ENCODE results near the gene CENPT.

CENPT gene, protein sequence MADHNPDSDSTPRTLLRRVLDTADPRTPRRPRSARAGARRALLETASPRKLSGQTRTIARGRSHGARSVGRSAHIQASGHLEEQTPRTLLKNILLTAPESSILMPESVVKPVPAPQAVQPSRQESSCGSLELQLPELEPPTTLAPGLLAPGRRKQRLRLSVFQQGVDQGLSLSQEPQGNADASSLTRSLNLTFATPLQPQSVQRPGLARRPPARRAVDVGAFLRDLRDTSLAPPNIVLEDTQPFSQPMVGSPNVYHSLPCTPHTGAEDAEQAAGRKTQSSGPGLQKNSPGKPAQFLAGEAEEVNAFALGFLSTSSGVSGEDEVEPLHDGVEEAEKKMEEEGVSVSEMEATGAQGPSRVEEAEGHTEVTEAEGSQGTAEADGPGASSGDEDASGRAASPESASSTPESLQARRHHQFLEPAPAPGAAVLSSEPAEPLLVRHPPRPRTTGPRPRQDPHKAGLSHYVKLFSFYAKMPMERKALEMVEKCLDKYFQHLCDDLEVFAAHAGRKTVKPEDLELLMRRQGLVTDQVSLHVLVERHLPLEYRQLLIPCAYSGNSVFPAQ

DNA sequence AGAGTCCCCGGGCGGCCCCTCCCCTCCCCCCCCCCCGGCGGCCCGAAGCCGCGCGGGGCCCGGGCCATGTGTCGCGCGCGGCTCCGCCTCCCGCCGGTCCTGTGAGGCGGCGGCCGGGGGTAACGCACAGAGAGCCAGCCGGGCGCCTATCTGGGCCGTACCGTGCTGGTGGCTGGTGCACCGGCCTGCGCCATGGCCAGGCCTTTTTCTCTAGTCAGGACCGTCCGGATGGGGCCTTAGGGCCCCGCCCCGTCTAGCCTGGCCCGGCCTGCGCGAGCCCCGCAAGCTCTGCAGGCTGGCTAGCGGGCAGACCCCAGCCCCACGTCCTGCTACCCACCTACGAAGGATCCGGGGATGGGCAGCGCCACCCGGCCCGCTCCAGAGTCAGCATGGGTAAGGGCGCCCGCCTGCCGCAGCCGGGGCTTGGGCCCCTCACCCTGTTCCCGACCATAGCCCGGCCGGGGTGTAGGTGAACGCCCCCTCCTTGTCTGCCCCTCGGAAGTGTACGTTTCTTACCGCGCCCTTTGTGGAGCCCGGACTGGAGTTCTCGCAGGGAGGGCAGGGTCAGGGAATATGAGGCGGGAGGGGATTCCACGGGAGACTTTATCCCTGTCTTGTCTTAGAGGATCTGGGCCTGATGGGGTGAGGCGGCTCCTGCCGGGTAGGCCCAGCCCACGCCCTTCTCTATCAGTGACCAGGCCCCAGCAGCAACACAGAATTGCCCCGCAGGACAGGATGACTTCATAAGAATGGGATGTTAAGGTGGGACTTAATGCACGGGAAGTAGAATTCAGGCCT lies at the start of gene CENPT:
CENPT (minus strand) TSS at position 630 of the 798 bp plus-strand sequence. CDS start 13,834 bp downstream, outside the sequence.
- intact Hi-C loops (cut with micrococcal nuclease), result loop anchor here (2.0 kb wide), 1 partner anchor 26 kb away; the partner anchor contains the start of gene EDC4
- Mint-ChIP-seq H3K36me3 (ENCODE audit: low read depth) (peaks cover 36% of the 10 kb centered on the region), H3K27me3 (no peaks in the 10 kb centered on the region), H3K4me1 (ENCODE audit: low read depth) (peaks cover 61% of the 10 kb centered on the region), H3K4me3 (peak within 1 kb of the TSS; percentile 84), H3K27ac (peak within 1 kb of the TSS; percentile 88), H3K9me3 (no peaks in the 10 kb centered on the region)

GRCh38 chr16:67897231-67897630 lies 49.7 kb upstream of the CENPT start:
- peaks cover 40% of the 10 kb centered on the region for H3K4me1 Mint-ChIP-seq (ENCODE audit: low read depth)
- no peaks in the 10 kb centered on the region for H3K9me3 Mint-ChIP-seq
- no peaks in the 10 kb centered on the region for H3K27me3 Mint-ChIP-seq
- no peak overlapping the region for H3K27ac Mint-ChIP-seq
- H3K36me3 Mint-ChIP-seq (ENCODE audit: low read depth), result peaks cover 36% of the 10 kb centered on the region
- intact Hi-C loops (cut with micrococcal nuclease), result no loop called here
- H3K4me3 Mint-ChIP-seq, result no peak overlapping the region

GRCh38 chr16:67893743-67894399 lies 46.4 kb upstream of the CENPT start:
- peak overlapping the region; percentile 95 for H3K27ac Mint-ChIP-seq
- intact Hi-C loops (cut with micrococcal nuclease), result no loop called here
- peaks cover 13% of the 10 kb centered on the region for H3K36me3 Mint-ChIP-seq (ENCODE audit: low read depth)
- no peaks in the 10 kb centered on the region for H3K27me3 Mint-ChIP-seq
- peak overlapping the region; percentile 92 for H3K4me3 Mint-ChIP-seq
- H3K4me1 Mint-ChIP-seq (ENCODE audit: low read depth), result peaks cover 40% of the 10 kb centered on the region
- no peaks in the 10 kb centered on the region for H3K9me3 Mint-ChIP-seq

DNA sequence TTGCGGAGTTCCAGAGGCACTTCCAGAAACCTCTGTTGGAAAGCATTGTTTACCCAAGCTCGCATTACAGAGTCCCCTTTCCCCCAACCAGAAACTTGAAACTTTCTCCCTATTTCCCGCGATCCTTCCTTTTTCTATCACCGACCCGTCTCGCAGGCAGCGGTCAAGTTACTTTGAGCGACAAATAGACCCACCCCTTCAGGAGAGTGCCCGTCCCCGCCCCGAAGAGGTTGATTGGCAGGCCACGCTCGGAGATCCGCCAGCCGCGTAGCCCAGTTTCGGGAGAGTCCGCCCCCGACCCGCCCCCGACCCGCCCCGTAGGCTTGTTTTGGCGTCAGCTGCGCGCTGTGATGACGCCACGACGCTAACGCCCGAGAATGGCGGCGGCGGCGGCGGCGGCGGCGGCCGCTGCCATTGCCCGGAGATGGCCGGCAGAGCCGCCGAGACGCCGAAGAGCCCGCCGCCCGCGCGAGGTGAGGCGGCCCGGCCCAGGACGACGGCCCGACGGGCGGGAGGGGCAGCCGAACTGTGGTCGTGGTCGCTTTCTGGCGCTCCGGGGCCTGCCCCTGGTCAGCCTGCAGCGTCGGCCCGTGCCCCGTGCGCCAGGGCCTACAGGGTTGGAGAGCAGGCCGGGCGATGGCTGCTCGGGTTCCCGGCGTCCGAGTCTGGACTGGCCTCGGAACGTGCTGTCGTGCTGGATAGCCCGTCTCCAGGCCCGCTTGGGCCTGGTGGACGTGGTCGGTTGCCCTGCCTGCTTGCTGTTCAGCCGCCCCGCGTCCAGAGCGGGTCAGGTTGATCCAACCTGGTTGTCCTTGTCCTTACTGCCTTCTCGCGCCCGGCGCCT lies 45.6 kb upstream of the CENPT start, which contains the start of gene PSKH1:
PSKH1 (plus strand) TSS at position 356 of the 844 bp plus-strand sequence. CDS start 15,496 bp downstream, outside the sequence.
- Mint-ChIP-seq H3K27ac (peak within 1 kb of the TSS; percentile 95), H3K4me3 (peak within 1 kb of the TSS; percentile 92), H3K36me3 (ENCODE audit: low read depth) (peaks cover 13% of the 10 kb centered on the region), H3K4me1 (ENCODE audit: low read depth) (peaks cover 40% of the 10 kb centered on the region), H3K9me3 (no peaks in the 10 kb centered on the region), H3K27me3 (no peaks in the 10 kb centered on the region)
- intact Hi-C loops (cut with micrococcal nuclease), result no loop called here

DNA sequence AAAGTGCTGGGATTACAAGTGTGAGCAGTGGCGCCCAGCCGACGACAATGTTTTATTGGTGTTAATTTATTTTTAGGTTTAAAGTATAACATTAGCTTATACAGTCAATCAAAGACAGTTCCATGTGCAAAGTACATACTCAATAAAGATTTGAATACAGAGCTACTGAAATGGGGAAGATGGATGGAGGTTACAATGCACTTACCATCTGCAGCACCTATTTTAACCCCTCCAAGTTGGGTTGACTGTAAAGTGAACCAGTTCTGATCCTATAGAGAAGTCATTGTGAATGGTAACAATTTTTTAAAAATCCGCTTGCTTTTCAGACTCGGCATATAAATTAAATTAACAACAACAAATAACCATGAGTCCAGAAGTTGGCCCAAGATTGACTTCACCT lies 44.9 kb upstream of the CENPT start:
- no peaks in the 10 kb centered on the region for H3K9me3 Mint-ChIP-seq
- H3K4me3 Mint-ChIP-seq, result peak overlapping the region; percentile 66
- H3K27me3 Mint-ChIP-seq, result no peaks in the 10 kb centered on the region
- peaks cover 17% of the 10 kb centered on the region for H3K36me3 Mint-ChIP-seq (ENCODE audit: low read depth)
- H3K27ac Mint-ChIP-seq, result peak overlapping the region; percentile 95
- intact Hi-C loops (cut with micrococcal nuclease), result no loop called here
- peaks cover 36% of the 10 kb centered on the region for H3K4me1 Mint-ChIP-seq (ENCODE audit: low read depth)

DNA sequence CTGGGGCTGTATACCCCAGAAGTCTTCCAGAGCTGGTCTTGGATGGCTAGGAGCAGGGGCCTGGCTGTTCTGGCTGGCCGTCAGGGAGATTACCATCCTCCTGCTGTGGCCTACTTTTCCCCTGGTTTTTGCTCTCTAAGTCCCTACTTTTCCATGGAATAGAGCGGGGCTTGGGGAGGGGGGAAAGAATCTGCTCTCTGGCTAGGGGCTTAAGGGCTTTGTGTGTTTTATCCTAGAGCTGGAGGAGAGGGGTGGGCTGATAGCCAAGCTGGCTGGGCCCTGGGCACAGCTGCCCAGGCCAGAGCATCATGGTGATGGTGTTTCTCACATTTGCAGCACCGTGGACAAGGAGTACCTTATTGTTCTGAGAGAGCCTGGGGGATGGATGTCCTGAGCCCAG lies 40.8 kb upstream of the CENPT start:
- H3K27me3 Mint-ChIP-seq, result no peaks in the 10 kb centered on the region
- peaks cover 43% of the 10 kb centered on the region for H3K36me3 Mint-ChIP-seq (ENCODE audit: low read depth)
- peaks cover 6% of the 10 kb centered on the region for H3K4me1 Mint-ChIP-seq (ENCODE audit: low read depth)
- no peak overlapping the region for H3K27ac Mint-ChIP-seq
- no peak overlapping the region for H3K4me3 Mint-ChIP-seq
- no peaks in the 10 kb centered on the region for H3K9me3 Mint-ChIP-seq
- intact Hi-C loops (cut with micrococcal nuclease), result no loop called here

DNA sequence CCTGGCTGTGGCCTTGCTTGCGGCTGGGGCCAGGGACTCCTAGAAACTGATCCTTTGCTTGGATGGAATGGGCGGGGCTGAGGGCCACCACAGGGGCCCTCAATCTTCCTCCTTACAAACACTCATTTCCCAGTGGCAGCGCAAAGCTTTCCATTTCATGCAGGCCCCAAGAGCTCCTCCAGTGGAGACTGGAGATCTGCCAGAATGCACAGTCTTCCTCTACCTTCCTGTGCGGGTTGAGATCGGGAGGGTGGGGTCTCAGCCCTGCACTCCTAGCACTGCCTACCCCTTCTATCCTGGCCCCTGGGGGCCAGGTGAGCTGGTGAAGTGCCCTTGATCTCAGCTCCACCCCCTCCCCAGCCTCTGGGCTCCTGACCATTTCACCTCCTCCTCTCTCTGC lies 38.9 kb upstream of the CENPT start:
- peaks cover 6% of the 10 kb centered on the region for H3K4me1 Mint-ChIP-seq (ENCODE audit: low read depth)
- H3K36me3 Mint-ChIP-seq (ENCODE audit: low read depth), result peaks cover 62% of the 10 kb centered on the region
- no peak overlapping the region for H3K4me3 Mint-ChIP-seq
- intact Hi-C loops (cut with micrococcal nuclease), result no loop called here
- H3K27me3 Mint-ChIP-seq, result no peaks in the 10 kb centered on the region
- no peaks in the 10 kb centered on the region for H3K9me3 Mint-ChIP-seq
- no peak overlapping the region for H3K27ac Mint-ChIP-seq

DNA sequence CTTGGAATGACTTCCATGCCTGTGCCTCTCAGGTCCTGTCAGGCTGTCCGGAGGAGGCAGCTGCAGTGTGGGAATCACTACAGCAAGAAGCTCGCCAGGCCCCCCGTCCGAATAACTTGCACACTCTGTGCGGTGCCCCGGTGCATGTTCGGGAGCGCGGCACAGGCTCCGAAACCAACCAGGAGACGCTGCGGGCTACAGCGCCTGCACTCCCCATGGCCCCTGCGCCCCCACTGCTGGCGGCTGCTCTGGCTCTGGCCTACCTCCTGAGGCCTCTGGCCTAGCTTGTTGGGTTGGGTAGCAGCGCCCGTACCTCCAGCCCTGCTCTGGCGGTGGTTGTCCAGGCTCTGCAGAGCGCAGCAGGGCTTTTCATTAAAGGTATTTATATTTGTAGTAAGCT lies 38.5 kb upstream of the CENPT start:
- intact Hi-C loops (cut with micrococcal nuclease), result no loop called here
- H3K4me1 Mint-ChIP-seq (ENCODE audit: low read depth), result peaks cover 6% of the 10 kb centered on the region
- no peaks in the 10 kb centered on the region for H3K9me3 Mint-ChIP-seq
- H3K27ac Mint-ChIP-seq, result no peak overlapping the region
- no peaks in the 10 kb centered on the region for H3K27me3 Mint-ChIP-seq
- H3K4me3 Mint-ChIP-seq, result no peak overlapping the region
- H3K36me3 Mint-ChIP-seq (ENCODE audit: low read depth), result peaks cover 67% of the 10 kb centered on the region

- H3K27ac Mint-ChIP-seq, result no peak overlapping the region
- H3K36me3 Mint-ChIP-seq (ENCODE audit: low read depth), result peaks cover 71% of the 10 kb centered on the region
- intact Hi-C loops (cut with micrococcal nuclease), result no loop called here
Measured at GRCh38 chr16:67885545-67885944, 38.1 kb upstream of the CENPT start.

DNA sequence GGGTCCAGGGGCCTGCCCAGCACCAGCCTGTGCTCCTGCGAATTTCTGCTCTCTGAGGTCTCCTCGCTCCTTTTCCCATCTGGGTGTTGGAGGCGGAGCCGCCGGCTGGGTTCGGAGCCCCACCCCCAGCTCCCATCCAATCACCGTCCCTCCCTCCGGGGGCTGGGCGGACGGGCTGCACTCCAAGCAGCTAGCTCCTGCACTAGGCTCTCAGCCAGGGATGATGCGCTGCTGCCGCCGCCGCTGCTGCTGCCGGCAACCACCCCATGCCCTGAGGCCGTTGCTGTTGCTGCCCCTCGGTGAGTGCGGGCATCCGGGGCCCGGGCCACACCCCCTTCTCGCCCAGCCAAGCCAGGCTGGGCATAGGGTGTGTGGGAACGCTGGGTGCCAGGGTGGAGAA lies 37.2 kb upstream of the CENPT start, which contains the start of gene NRN1L:
NRN1L (plus strand) TSS at position 202 of the 400 bp plus-strand sequence; CDS start at position 221, 19 bp downstream.
- intact Hi-C loops (cut with micrococcal nuclease), result no loop called here
- Mint-ChIP-seq H3K4me1 (ENCODE audit: low read depth) (peaks cover 6% of the 10 kb centered on the region), H3K27ac (no peak within 1 kb of the TSS), H3K27me3 (no peaks in the 10 kb centered on the region), H3K9me3 (no peaks in the 10 kb centered on the region), H3K4me3 (no peak within 1 kb of the TSS), H3K36me3 (ENCODE audit: low read depth) (peaks cover 79% of the 10 kb centered on the region)

More at GRCh38 chr16:67885545-67885944, 38.1 kb upstream of the CENPT start:
- no peak overlapping the region for H3K4me3 Mint-ChIP-seq
- no peaks in the 10 kb centered on the region for H3K9me3 Mint-ChIP-seq
- no peaks in the 10 kb centered on the region for H3K27me3 Mint-ChIP-seq
- peaks cover 6% of the 10 kb centered on the region for H3K4me1 Mint-ChIP-seq (ENCODE audit: low read depth)

DNA sequence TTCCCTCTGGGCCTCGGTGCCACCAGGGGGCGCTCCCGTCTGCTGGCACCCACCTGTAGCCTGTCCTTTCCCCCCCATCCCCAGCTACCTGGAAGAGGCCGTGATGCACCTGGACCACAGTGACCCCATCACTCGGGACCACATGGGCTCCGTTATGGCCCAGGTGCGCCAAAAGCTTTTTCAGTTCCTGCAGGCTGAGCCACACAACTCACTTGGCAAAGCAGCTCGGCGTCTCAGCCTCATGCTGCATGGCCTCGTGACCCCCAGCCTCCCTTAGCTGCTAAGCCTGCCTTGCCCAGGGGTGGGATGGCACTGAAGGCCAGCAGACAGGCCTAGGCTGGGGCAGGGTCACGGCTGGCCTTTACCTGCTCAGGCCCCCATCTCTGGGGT lies 36.4 kb upstream of the CENPT start:
- H3K4me1 Mint-ChIP-seq (ENCODE audit: low read depth), result peaks cover 6% of the 10 kb centered on the region
- H3K4me3 Mint-ChIP-seq, result no peak overlapping the region
- H3K36me3 Mint-ChIP-seq (ENCODE audit: low read depth), result peaks cover 88% of the 10 kb centered on the region
- no peaks in the 10 kb centered on the region for H3K9me3 Mint-ChIP-seq
- H3K27me3 Mint-ChIP-seq, result no peaks in the 10 kb centered on the region
- intact Hi-C loops (cut with micrococcal nuclease), result no loop called here
- H3K27ac Mint-ChIP-seq, result no peak overlapping the region

GRCh38 chr16:67883146-67883871 lies 35.8 kb upstream of the CENPT start:
- H3K9me3 Mint-ChIP-seq, result no peaks in the 10 kb centered on the region
- H3K4me3 Mint-ChIP-seq, result no peak overlapping the region
- no peaks in the 10 kb centered on the region for H3K27me3 Mint-ChIP-seq
- no peak overlapping the region for H3K27ac Mint-ChIP-seq
- H3K4me1 Mint-ChIP-seq (ENCODE audit: low read depth), result peaks cover 6% of the 10 kb centered on the region
- H3K36me3 Mint-ChIP-seq (ENCODE audit: low read depth), result peaks cover 93% of the 10 kb centered on the region
- intact Hi-C loops (cut with micrococcal nuclease), result no loop called here
